ENCODE measurements around the gene LYZL1. TPM values are rescaled to one million over a fixed set of nuclear protein-coding genes. Genes with fewer than 3 reads are reported as not detected.

Gene LYZL1
- total RNA-seq, 1 donor = not detected

- Histone ChIP-seq H3K79me2 (ENCODE audit: insufficient read depth, low read length) (no peaks in the 10 kb centered on the region), H3K36me3 (ENCODE audit: insufficient read depth, low read length) (no peaks in the 10 kb centered on the region), H3K4me3 (ENCODE audit: insufficient read depth, low read length) (no peak overlapping the region), H3K9me3 (ENCODE audit: low read depth, low read length) (no peaks in the 10 kb centered on the region), H3K4me1 (ENCODE audit: insufficient read depth, low read length) (peaks cover 30% of the 10 kb centered on the region), H4K20me1 (ENCODE audit: insufficient read depth, low read length) (no peaks in the 10 kb centered on the region), H2AFZ (ENCODE audit: low read length) (no peak overlapping the region), H3K27me3 (ENCODE audit: insufficient read depth, low read length) (peaks cover 54% of the 10 kb centered on the region), H3K27ac (ENCODE audit: low read depth, low read length) (no peak overlapping the region), H3K4me2 (ENCODE audit: insufficient read depth, low read length) (no peak overlapping the region)
- no peak for DNase-seq (ENCODE audit: insufficient read length, low spot score, missing footprints)
- TF ChIP-seq, protein P1, sequence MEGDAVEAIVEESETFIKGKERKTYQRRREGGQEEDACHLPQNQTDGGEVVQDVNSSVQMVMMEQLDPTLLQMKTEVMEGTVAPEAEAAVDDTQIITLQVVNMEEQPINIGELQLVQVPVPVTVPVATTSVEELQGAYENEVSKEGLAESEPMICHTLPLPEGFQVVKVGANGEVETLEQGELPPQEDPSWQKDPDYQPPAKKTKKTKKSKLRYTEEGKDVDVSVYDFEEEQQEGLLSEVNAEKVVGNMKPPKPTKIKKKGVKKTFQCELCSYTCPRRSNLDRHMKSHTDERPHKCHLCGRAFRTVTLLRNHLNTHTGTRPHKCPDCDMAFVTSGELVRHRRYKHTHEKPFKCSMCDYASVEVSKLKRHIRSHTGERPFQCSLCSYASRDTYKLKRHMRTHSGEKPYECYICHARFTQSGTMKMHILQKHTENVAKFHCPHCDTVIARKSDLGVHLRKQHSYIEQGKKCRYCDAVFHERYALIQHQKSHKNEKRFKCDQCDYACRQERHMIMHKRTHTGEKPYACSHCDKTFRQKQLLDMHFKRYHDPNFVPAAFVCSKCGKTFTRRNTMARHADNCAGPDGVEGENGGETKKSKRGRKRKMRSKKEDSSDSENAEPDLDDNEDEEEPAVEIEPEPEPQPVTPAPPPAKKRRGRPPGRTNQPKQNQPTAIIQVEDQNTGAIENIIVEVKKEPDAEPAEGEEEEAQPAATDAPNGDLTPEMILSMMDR (IDR thresholded peaks at IDR 0.05; ENCODE audit: extremely low read depth, low read depth, low read length) = no peak
Observed at GRCh38 chr10:29256019-29256418, 32.9 kb upstream of the LYZL1 start.

GRCh38 chr10:29256586-29256985 is 32.3 kb upstream of the LYZL1 start:
- H3K4me1 ChIP-seq (ENCODE audit: insufficient read depth, low read length) = peaks cover 30% of the 10 kb centered on the region
- peak overlapping the region; percentile 74 for H3K27ac ChIP-seq (ENCODE audit: low read depth, low read length)
- TF ChIP-seq, protein P1 (IDR thresholded peaks at IDR 0.05; ENCODE audit: extremely low read depth, low read depth, low read length) = no peak
- H4K20me1 ChIP-seq (ENCODE audit: insufficient read depth, low read length) = no peaks in the 10 kb centered on the region
- H3K27me3 ChIP-seq (ENCODE audit: insufficient read depth, low read length) = peaks cover 54% of the 10 kb centered on the region
- no peaks in the 10 kb centered on the region for H3K79me2 ChIP-seq (ENCODE audit: insufficient read depth, low read length)
- H3K4me3 ChIP-seq (ENCODE audit: insufficient read depth, low read length) = no peak overlapping the region
- DNase-seq (ENCODE audit: insufficient read length, low spot score, missing footprints) = no peak
- H2AFZ ChIP-seq (ENCODE audit: low read length) = no peak overlapping the region
- H3K4me2 ChIP-seq (ENCODE audit: insufficient read depth, low read length) = peak overlapping the region; percentile 53
- H3K9me3 ChIP-seq (ENCODE audit: low read depth, low read length) = no peaks in the 10 kb centered on the region
- H3K36me3 ChIP-seq (ENCODE audit: insufficient read depth, low read length) = no peaks in the 10 kb centered on the region

GRCh38 chr10:29257106-29257783 is 31.6 kb upstream of the LYZL1 start:
- H3K9me3 ChIP-seq (ENCODE audit: low read depth, low read length) = no peaks in the 10 kb centered on the region
- H3K27me3 ChIP-seq (ENCODE audit: insufficient read depth, low read length) = peaks cover 54% of the 10 kb centered on the region
- DNase-seq (ENCODE audit: insufficient read length, low spot score, missing footprints) = peak; percentile 84
- no peaks in the 10 kb centered on the region for H3K36me3 ChIP-seq (ENCODE audit: insufficient read depth, low read length)
- H3K79me2 ChIP-seq (ENCODE audit: insufficient read depth, low read length) = no peaks in the 10 kb centered on the region
- peak overlapping the region; percentile 74 for H3K27ac ChIP-seq (ENCODE audit: low read depth, low read length)
- no peaks in the 10 kb centered on the region for H4K20me1 ChIP-seq (ENCODE audit: insufficient read depth, low read length)
- peak overlapping the region; percentile 63 for H3K4me2 ChIP-seq (ENCODE audit: insufficient read depth, low read length)
- H2AFZ ChIP-seq (ENCODE audit: low read length) = no peak overlapping the region
- TF ChIP-seq, protein P1 (IDR thresholded peaks at IDR 0.05; ENCODE audit: extremely low read depth, low read depth, low read length) = no peak
- peaks cover 30% of the 10 kb centered on the region for H3K4me1 ChIP-seq (ENCODE audit: insufficient read depth, low read length)
- peak overlapping the region; percentile 24 for H3K4me3 ChIP-seq (ENCODE audit: insufficient read depth, low read length)

GRCh38 chr10:29257784-29258135 is 31.1 kb upstream of the LYZL1 start:
- Histone ChIP-seq H3K27me3 (ENCODE audit: insufficient read depth, low read length) (peaks cover 54% of the 10 kb centered on the region), H3K4me3 (ENCODE audit: insufficient read depth, low read length) (peak overlapping the region; percentile 24), H4K20me1 (ENCODE audit: insufficient read depth, low read length) (no peaks in the 10 kb centered on the region), H3K4me2 (ENCODE audit: insufficient read depth, low read length) (peak overlapping the region; percentile 63), H3K4me1 (ENCODE audit: insufficient read depth, low read length) (peaks cover 30% of the 10 kb centered on the region), H3K36me3 (ENCODE audit: insufficient read depth, low read length) (no peaks in the 10 kb centered on the region), H3K9me3 (ENCODE audit: low read depth, low read length) (no peaks in the 10 kb centered on the region), H3K79me2 (ENCODE audit: insufficient read depth, low read length) (no peaks in the 10 kb centered on the region), H2AFZ (ENCODE audit: low read length) (no peak overlapping the region), H3K27ac (ENCODE audit: low read depth, low read length) (peak overlapping the region; percentile 74)
- TF ChIP-seq, protein P1 (IDR thresholded peaks at IDR 0.05; ENCODE audit: extremely low read depth, low read depth, low read length) = no peak
- DNase-seq (ENCODE audit: insufficient read length, low spot score, missing footprints) = no peak

Measured in osteoblast (primary cell).